Mesothelial cell of epicardium (in vitro differentiated cells): ENCODE data around the gene ZNF800. TPM values are rescaled to one million over a fixed set of nuclear protein-coding genes. Genes with fewer than 3 reads are reported as not detected.

Experiments used
- DNase-seq, 2 experiments: peaks; one replicate each; pipeline ENCODE4 v3.0.0; 2021; ENCODE audit warnings: low spot score in 2 of 2; ENCODE audit not compliant: unreplicated experiment in 2 of 2
- H3K27ac Mint-ChIP-seq: 2 replicates; pipeline ENCODE4 v1.8.0; 2021; ENCODE audit warnings: mixed read lengths
- H3K27me3 Mint-ChIP-seq: 2 replicates; pipeline ENCODE4 v1.8.0; 2021; ENCODE audit warnings: low read depth, mixed read lengths
- H3K36me3 Mint-ChIP-seq: 2 replicates; pipeline ENCODE4 v1.8.0; 2021; ENCODE audit warnings: mixed read lengths
- H3K4me1 Mint-ChIP-seq: 2 replicates; pipeline ENCODE4 v1.8.0; 2021; ENCODE audit warnings: mixed read lengths
- H3K4me3 Mint-ChIP-seq: 2 replicates; pipeline ENCODE4 v1.8.0; 2021; ENCODE audit warnings: mild to moderate bottlenecking, moderate library complexity, mixed read lengths
- H3K9me3 Mint-ChIP-seq: 2 replicates; pipeline ENCODE4 v1.8.0; 2021; ENCODE audit warnings: mixed read lengths
- CTCF ChIP-seq: fragments of 200-600 bp; sonication (generic); IDR thresholded peaks from one replicate; pipeline ENCODE4 v1.5.0; 2021; ENCODE audit warnings: antibody characterized with exemption; ENCODE audit not compliant: unreplicated experiment
- total RNA-seq: library from RNA; stranded (reverse); gene quantifications from 3 replicates; pipeline ENCODE4 v1.2.1, GENCODE V29; 2021

The ZNF800 gene
- total RNA-seq, 1 donor from 2014 or later, result 24.8 TPM

DNA sequence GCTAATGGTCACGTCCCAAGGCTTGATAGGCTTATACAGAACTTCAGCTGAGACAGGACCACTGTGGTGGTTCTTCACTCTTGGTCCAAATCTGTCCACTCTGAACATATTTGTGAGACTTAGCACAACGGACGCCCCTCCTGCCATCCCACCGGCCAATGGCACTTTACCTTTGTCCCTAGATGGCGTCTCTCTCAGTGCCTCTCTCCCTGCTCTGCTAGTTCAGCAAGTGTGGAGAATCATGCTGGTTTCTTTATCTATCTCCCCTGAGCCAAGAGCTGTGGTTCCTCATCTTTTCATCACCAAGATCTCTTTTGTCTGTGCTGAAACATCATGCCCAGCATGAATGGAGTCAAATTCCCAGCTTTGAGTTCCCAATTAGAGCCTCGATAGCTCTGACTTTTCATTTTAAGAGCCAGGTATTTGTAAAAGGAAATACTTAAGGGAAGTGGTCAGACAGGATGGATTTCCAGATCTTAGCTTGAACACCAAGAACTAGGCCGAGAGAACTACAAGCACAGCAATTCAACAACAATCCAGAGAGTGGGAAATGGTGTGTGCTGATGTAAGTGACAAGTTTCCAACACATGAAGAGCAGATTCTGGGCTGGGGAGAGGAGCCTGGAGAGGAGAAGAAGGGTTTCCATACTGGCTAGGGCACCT lies 69.5 kb downstream of the ZNF800 start:
- DNase-seq, result no peak
- H3K4me3 Mint-ChIP-seq, result no peak overlapping the region
- H3K27me3 Mint-ChIP-seq, result peaks cover 79% of the 10 kb centered on the region
- H3K9me3 Mint-ChIP-seq, result no peaks in the 10 kb centered on the region
- no peak for TF ChIP-seq CTCF
- no peaks in the 10 kb centered on the region for H3K4me1 Mint-ChIP-seq
- H3K36me3 Mint-ChIP-seq, result no peaks in the 10 kb centered on the region
- H3K27ac Mint-ChIP-seq, result no peak overlapping the region

GRCh38 chr7:127322351-127322750 lies 70.2 kb downstream of the ZNF800 start:
- TF ChIP-seq CTCF, result no peak
- Mint-ChIP-seq H3K4me1 (no peaks in the 10 kb centered on the region), H3K27ac (no peak overlapping the region), H3K27me3 (peaks cover 75% of the 10 kb centered on the region), H3K9me3 (no peaks in the 10 kb centered on the region), H3K4me3 (no peak overlapping the region), H3K36me3 (no peaks in the 10 kb centered on the region)
- no peak for DNase-seq

- Mint-ChIP-seq H3K36me3 (no peaks in the 10 kb centered on the region), H3K9me3 (peaks cover 5% of the 10 kb centered on the region), H3K4me1 (no peaks in the 10 kb centered on the region), H3K4me3 (no peak overlapping the region), H3K27ac (no peak overlapping the region), H3K27me3 (peaks cover 64% of the 10 kb centered on the region)
- DNase-seq, result no peak
- no peak for TF ChIP-seq CTCF
Measured at GRCh38 chr7:127320974-127321373, 71.5 kb downstream of the ZNF800 start.

Other genes with a start within 250 kb of the ZNF800 start
- gene GRM8, start 139.8 kb downstream of the ZNF800 start, total RNA-seq, result 0.52 to 1.1 TPM (median 1.0 TPM) in 3 replicates
- gene GCC1, start 192.9 kb upstream of the ZNF800 start, total RNA-seq, result 16.6 to 17.5 TPM (median 17.2 TPM) in 3 replicates
- gene ARF5, start 195.7 kb upstream of the ZNF800 start, total RNA-seq, result 165 to 171 TPM (median 168 TPM) in 3 replicates
- gene FSCN3, start 201.0 kb upstream of the ZNF800 start, total RNA-seq, result 2.1 to 2.3 TPM (median 2.2 TPM) in 3 replicates
- not detected in 3 replicates for gene PAX4, start 225.4 kb upstream of the ZNF800 start, total RNA-seq